IMR-90 (cell line): ENCODE data around the gene CLUH.

ENCODE experiments used
- BHLHE40 ChIP-seq: fragments of 150-350 bp; IDR thresholded peaks from 2 replicates; pipeline ENCODE4 v1.6.1; 2016; ENCODE audit warnings: mild to moderate bottlenecking, low read depth, low read length
- CEBPB ChIP-seq: IDR thresholded peaks from 2 replicates; pipeline ENCODE4 v1.6.1; 2012; ENCODE audit warnings: low read depth, low read length, improper control_type of control experiment
- CTCF ChIP-seq: conservative IDR thresholded peaks from 2 replicates; pipeline ENCODE4 v1.5.1; 2012; ENCODE audit warnings: mild to moderate bottlenecking, low read depth, low read length, improper control_type of control experiment
- MAFK ChIP-seq: IDR thresholded peaks from 2 replicates; pipeline ENCODE4 v1.6.1; 2012; ENCODE audit warnings: low read depth, low read length, improper control_type of control experiment
- MXI1 ChIP-seq: IDR thresholded peaks from 2 replicates; pipeline ENCODE4 v1.6.1; 2012; ENCODE audit warnings: low read depth, mild to moderate bottlenecking, low read length, moderate library complexity, borderline replicate concordance
- POLR2A ChIP-seq: IDR thresholded peaks from 2 replicates; pipeline ENCODE4 v1.6.1; 2012; ENCODE audit warnings: mild to moderate bottlenecking, low read depth, low read length
- RFX5 ChIP-seq: IDR thresholded peaks from 2 replicates; pipeline ENCODE4 v1.8.0; 2012; ENCODE audit warnings: low read depth, mild to moderate bottlenecking, low read length, moderate library complexity
- SMC3 ChIP-seq: fragments of 150-350 bp; IDR thresholded peaks from 2 replicates; pipeline ENCODE4 v1.6.1; 2016; ENCODE audit warnings: low read depth, mild to moderate bottlenecking, antibody characterized with exemption, low read length, moderate library complexity
- USF2 ChIP-seq: fragments of 150-350 bp; IDR thresholded peaks from 2 replicates; pipeline ENCODE4 v1.6.1; 2017; ENCODE audit warnings: mild to moderate bottlenecking, antibody characterized with exemption, low read length, low read depth

GRCh38 chr17:2695961-2696760, 15.4 kb downstream of the CLUH start:
- TF ChIP-seq CTCF, result no peak
- TF ChIP-seq RFX5, result no peak
- no peak for TF ChIP-seq POLR2A
- TF ChIP-seq BHLHE40, result no peak
- no peak for TF ChIP-seq CEBPB
- no peak for TF ChIP-seq USF2
- TF ChIP-seq SMC3, result no peak
- TF ChIP-seq MXI1, result no peak
- TF ChIP-seq MAFK, result no peak
